ENCODE results near the gene SUN1.

DNA sequence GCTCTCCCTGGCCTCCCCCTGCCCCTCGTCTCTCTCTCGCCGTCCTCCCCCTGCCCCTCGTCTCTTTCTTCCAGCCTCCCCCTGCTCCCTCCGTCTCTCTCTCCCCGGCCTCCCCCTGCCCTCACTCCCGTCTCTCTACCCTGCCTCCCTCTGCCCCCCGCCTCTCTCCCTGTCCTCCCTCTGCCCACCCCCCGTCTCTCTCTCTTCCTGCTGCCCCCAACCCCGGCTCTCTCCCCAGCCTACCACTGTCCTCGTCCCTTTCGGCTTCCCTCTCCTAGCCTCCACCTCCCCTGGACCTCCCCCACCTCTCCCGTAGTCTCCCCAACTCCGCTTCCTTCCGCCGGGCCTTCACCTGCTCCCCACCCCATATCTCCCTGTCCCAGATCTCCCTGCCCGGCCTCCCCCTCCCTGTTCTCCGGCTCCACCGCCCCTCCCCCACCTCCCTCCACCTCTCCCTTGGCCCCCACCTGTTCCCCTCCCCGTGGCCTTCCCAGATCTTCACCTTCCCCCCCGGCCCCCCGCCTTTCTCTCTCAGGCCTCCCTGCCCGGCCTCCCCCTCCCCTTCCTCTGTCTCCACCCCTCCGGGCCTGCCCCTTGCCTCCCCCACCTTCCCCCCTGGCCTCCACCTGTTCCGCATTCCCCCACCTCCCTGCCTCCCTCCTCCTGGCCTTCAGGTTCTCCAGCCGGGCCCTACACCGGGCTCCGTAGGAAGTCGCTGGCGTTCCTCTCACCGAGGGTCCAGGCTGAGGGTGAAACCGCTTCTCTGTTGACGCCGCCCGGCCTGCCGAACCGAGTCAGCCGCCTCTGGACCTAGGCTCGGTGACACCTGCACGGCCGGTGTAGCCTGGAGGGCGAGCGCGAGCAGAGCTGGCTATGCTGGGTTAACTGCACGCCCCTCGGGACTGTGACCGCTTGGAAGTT lies 45.3 kb downstream of the SUN1 start:
- TF ChIP-seq, protein P1, sequence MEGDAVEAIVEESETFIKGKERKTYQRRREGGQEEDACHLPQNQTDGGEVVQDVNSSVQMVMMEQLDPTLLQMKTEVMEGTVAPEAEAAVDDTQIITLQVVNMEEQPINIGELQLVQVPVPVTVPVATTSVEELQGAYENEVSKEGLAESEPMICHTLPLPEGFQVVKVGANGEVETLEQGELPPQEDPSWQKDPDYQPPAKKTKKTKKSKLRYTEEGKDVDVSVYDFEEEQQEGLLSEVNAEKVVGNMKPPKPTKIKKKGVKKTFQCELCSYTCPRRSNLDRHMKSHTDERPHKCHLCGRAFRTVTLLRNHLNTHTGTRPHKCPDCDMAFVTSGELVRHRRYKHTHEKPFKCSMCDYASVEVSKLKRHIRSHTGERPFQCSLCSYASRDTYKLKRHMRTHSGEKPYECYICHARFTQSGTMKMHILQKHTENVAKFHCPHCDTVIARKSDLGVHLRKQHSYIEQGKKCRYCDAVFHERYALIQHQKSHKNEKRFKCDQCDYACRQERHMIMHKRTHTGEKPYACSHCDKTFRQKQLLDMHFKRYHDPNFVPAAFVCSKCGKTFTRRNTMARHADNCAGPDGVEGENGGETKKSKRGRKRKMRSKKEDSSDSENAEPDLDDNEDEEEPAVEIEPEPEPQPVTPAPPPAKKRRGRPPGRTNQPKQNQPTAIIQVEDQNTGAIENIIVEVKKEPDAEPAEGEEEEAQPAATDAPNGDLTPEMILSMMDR (IDR thresholded peaks at IDR 0.05), result no peak
- TF ChIP-seq POLR2AphosphoS5 (IDR thresholded peaks at IDR 0.05), result no peak
